Ascending aorta (tissue), 2 donors: ENCODE data around the gene INO80. TPM values are rescaled to one million over a fixed set of nuclear protein-coding genes. Genes with fewer than 3 reads are reported as not detected.

Experiments used
- DNase-seq, 2 donors: peaks; one replicate each; pipeline ENCODE4 v3.0.0-alpha.2; 2019; ENCODE audit warnings: low spot score in 2 of 2
- H3K27ac ChIP-seq, 2 donors: fragments of 200-600 bp; sonication (generic); one replicate each; pipeline ENCODE4 v1.5.1; 2016 to 2017; ENCODE audit warnings: mild to moderate bottlenecking in 1 of 2
- H3K27me3 ChIP-seq: fragments of 200-600 bp; sonication (generic); one replicate; pipeline ENCODE4 v1.5.1; 2017
- H3K36me3 ChIP-seq, 2 donors: fragments of 200-600 bp; sonication (generic); one replicate each; pipeline ENCODE4 v1.5.1; 2016
- H3K4me1 ChIP-seq, 2 donors: fragments of 200-600 bp; sonication (generic); one replicate each; pipeline ENCODE4 v1.5.1; 2016 to 2017; ENCODE audit warnings: mild to moderate bottlenecking in 1 of 2
- H3K4me3 ChIP-seq, 2 donors: fragments of 200-600 bp; sonication (generic); one replicate each; pipeline ENCODE4 v1.5.1; 2016 to 2017; ENCODE audit warnings: mild to moderate bottlenecking in 1 of 2
- H3K9me3 ChIP-seq, 2 donors: fragments of 200-600 bp; sonication (generic); one replicate each; pipeline ENCODE4 v1.5.1; 2016
- intact Hi-C: fragments of 100-400 bp; cut with DNase I; formaldehyde crosslinking; loops from one replicate; pipeline ENCODE4 v1.15.1; 2023
- total RNA-seq: library from RNA; depleted of rRNA; stranded (reverse); fragments of >200 nt; gene quantifications from one replicate; pipeline ENCODE4 v1.1.0, GENCODE V29; 2016
- TF ChIP-seq, protein P1 (sequence below), 3 experiments: fragments of 200-600 bp in 2 of 3; fragments of 450-650 bp in 1 of 3; sonication (generic) in 2 of 3; IDR thresholded peaks; one replicate each; pipeline ENCODE4 v1.5.1; 2016 to 2019; ENCODE audit warnings: antibody characterized with exemption in 3 of 3, mild to moderate bottlenecking in 1 of 3, moderate library complexity in 1 of 3

The INO80 gene
- total RNA-seq, 1 donor from 2014 or later: 57.8 TPM

GRCh38 chr15:40943764-40944365 lies 172.2 kb downstream of the INO80 start:
- no peaks in the 10 kb centered on the region for H3K27me3 ChIP-seq
- no peak overlapping the region for H3K4me3 ChIP-seq
- no peak overlapping the region for H3K27ac ChIP-seq
- peaks cover 0 to 17% of the 10 kb centered on the region in 2 donors for H3K4me1 ChIP-seq
- no peaks in the 10 kb centered on the region for H3K36me3 ChIP-seq
- intact Hi-C loops: loop anchor here (2.0 to 5.0 kb wide), 3 partner anchors 39 to 288 kb away; partner anchors contain the start of genes CHP1, EXD1 and INO80
- TF ChIP-seq, protein P1, sequence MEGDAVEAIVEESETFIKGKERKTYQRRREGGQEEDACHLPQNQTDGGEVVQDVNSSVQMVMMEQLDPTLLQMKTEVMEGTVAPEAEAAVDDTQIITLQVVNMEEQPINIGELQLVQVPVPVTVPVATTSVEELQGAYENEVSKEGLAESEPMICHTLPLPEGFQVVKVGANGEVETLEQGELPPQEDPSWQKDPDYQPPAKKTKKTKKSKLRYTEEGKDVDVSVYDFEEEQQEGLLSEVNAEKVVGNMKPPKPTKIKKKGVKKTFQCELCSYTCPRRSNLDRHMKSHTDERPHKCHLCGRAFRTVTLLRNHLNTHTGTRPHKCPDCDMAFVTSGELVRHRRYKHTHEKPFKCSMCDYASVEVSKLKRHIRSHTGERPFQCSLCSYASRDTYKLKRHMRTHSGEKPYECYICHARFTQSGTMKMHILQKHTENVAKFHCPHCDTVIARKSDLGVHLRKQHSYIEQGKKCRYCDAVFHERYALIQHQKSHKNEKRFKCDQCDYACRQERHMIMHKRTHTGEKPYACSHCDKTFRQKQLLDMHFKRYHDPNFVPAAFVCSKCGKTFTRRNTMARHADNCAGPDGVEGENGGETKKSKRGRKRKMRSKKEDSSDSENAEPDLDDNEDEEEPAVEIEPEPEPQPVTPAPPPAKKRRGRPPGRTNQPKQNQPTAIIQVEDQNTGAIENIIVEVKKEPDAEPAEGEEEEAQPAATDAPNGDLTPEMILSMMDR (IDR thresholded peaks at IDR 0.05): no peak
- no peaks in the 10 kb centered on the region for H3K9me3 ChIP-seq
- no peak for DNase-seq

DNA sequence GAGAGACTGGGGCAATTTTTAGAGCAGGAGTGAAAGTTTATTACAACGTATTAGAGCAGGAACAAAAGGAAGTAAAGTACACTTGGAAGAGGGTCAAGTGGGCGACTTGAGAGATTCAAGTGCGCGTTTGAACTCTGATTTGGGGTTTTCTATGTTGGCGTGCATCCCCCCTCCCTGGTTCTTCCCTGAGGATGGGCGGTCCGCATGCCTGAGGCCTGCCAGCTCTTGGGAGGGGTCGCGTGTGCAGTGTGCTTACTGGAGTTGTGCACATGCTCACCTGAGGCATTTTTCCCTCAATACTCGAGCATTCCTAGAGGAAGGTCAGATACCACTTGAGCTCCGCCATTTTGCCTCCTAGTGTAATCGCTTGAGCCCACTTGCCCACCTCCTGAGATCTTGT lies 173.2 kb downstream of the INO80 start:
- Histone ChIP-seq H3K27me3 (no peaks in the 10 kb centered on the region), H3K4me3 (peak overlapping the region in 1 of 2 donors; percentile 69), H3K27ac (no peak overlapping the region), H3K9me3 (no peaks in the 10 kb centered on the region), H3K36me3 (no peaks in the 10 kb centered on the region), H3K4me1 (peaks cover 0 to 17% of the 10 kb centered on the region in 2 donors)
- intact Hi-C loops: loop anchor here (1.0 to 5.0 kb wide), 5 partner anchors 10 to 289 kb away; partner anchors contain the start of genes CHAC1, CHP1, EXD1 and INO80
- DNase-seq: no peak
- TF ChIP-seq, protein P1 (IDR thresholded peaks at IDR 0.05): no peak

DNA sequence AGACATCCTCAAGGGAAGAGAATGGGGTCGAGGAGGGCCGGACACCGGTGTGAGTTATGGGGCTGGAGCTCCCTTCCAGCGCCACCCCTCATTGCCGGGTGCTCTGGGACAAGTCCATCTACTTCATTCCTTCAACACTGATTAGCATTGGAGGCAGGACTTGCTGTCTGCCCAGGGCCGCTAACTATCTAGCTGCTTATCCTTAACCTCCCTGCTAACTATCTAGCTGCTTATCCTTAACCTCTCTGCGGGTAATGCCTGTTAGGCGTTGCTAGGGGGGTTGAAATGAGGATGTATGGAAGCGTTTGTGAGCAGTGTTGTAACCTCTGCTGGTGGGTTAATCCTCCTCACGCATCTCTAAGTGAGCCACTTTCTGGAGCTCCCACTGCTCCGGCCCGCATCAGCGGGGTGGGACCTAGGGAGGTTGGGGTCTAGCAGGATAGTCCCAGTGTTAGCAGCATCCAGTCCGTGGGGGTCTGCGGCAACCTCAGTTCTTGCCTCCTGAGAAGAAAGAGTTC lies 173.7 kb downstream of the INO80 start:
- Histone ChIP-seq H3K4me1 (peaks cover 0 to 17% of the 10 kb centered on the region in 2 donors), H3K27ac (peak overlapping the region; percentile 77 to 88), H3K36me3 (no peaks in the 10 kb centered on the region), H3K4me3 (peak overlapping the region; percentile 69 to 70), H3K27me3 (no peaks in the 10 kb centered on the region), H3K9me3 (no peaks in the 10 kb centered on the region)
- DNase-seq: no peak
- TF ChIP-seq, protein P1 (IDR thresholded peaks at IDR 0.05): no peak
- intact Hi-C loops: loop anchor here (1.0 to 5.0 kb wide), 5 partner anchors 11 to 290 kb away; partner anchors contain the start of genes CHAC1, CHP1, EXD1 and INO80

DNA sequence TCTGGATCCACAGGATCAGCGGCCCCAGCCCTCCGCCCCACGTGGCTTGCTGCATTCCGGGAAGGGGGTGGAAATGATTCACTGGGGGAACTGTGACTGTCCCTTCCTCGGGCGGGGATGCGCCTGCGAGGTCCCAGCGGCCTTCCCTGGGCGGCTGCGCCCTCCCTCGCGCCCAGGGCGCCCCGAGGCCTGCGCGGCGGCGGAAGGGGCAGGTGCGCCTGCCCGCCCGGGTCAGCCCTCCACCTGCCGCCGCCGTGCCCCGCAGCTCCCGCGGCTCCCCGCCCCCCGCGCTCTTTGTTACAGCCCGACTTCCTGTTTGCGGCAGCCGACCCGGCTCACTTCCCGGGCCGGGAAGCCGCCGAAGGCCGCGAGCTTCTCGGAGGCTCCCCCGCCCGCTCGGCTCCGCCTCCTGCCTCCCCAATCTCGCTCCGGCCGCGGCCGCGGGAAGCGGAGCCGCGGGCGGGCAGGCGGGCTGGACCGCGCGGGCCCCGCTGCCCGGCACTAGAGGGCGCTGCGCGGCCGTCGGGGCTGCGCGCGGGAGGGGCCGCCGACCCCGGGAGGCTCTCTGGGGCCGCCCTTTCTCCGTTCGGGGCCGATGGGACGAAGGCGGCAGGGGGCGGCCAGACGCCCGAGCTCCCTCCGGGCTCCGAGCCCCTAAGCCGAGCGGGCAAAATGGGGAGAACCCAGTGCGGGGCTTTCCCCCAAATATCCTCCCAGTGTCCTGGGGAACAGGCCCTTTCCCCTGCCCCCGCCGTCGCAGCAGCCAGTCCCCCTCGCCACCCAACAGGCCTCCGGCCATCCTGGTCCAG lies 174.3 kb downstream of the INO80 start:
- Histone ChIP-seq H3K36me3 (no peaks in the 10 kb centered on the region), H3K27me3 (no peaks in the 10 kb centered on the region), H3K27ac (peak overlapping the region; percentile 77 to 88), H3K4me3 (peak overlapping the region; percentile 69 to 70), H3K4me1 (peaks cover 0 to 17% of the 10 kb centered on the region in 2 donors), H3K9me3 (no peaks in the 10 kb centered on the region)
- intact Hi-C loops: loop anchor here (1.0 to 5.0 kb wide), 7 partner anchors 12 to 291 kb away; partner anchors contain the start of genes CHAC1, CHP1, EXD1 and INO80
- TF ChIP-seq, protein P1 (IDR thresholded peaks at IDR 0.05): peak in 2 of 3 experiments; percentile 32 to 94
- DNase-seq: peak in 1 of 2 donors; percentile 84

DNA sequence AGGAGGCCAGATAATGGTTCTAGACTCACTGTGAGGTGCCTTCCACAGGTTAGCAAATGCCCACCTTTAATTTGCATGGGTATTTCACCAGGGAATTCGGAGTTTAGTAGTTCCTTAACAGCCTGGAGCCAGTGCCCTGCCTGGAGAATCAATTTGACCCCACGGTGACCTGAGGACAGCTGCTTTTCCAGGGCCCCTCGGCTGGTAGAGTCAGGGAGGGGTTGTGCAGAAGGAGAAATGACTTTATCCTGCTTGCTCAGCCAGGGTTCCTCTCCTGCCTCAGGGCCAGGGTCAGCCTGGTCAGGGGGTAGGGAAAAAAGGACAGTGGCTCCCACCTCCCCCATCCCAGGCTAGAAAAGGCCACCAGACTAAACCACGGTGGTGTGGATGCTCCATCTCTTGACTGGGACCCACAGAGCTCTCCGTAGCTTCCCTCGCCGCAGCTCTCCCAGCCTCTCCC lies 175.0 kb downstream of the INO80 start:
- no peaks in the 10 kb centered on the region for H3K9me3 ChIP-seq
- DNase-seq: no peak
- intact Hi-C loops: loop anchor here (1.0 to 5.0 kb wide), 4 partner anchors 35 to 291 kb away; partner anchors contain the start of genes CHP1, EXD1 and INO80
- no peaks in the 10 kb centered on the region for H3K27me3 ChIP-seq
- H3K27ac ChIP-seq: peak overlapping the region; percentile 77 to 88
- peaks cover 0 to 17% of the 10 kb centered on the region in 2 donors for H3K4me1 ChIP-seq
- H3K36me3 ChIP-seq: no peaks in the 10 kb centered on the region
- H3K4me3 ChIP-seq: peak overlapping the region; percentile 69 to 70
- TF ChIP-seq, protein P1 (IDR thresholded peaks at IDR 0.05): no peak
